Tibial artery (tissue), 4 donors: ENCODE data around the gene HSPA12B.

Experiments
- DNase-seq, 2 donors: peaks; one replicate each; pipeline ENCODE4 v3.0.0-alpha.2; 2019
- H3K27ac ChIP-seq, 2 donors: fragments of 200-600 bp; sonication (generic) in 1 of 2; 1 replicate in 1 of 2; 2 replicates in 1 of 2; pipeline ENCODE4 v1.5.1; 2018 to 2019; ENCODE audit warnings: mild to moderate bottlenecking in 1 of 2
- H3K27me3 ChIP-seq, 2 donors: fragments of 200-600 bp; sonication (generic) in 1 of 2; one replicate each; pipeline versions ENCODE4 v1.5.1 to v1.6.0; 2016 to 2019
- H3K36me3 ChIP-seq, 3 donors: fragments of 200-600 bp; sonication (generic) in 2 of 3; one replicate each; pipeline ENCODE4 v1.5.1; 2016 to 2019; ENCODE audit warnings: mild to moderate bottlenecking in 2 of 3
- H3K4me1 ChIP-seq, 4 donors: fragments of 200-600 bp; sonication (generic) in 2 of 4; 1 replicate in 3 of 4; 2 replicates in 1 of 4; pipeline ENCODE4 v1.5.1; 2016 to 2019
- H3K4me3 ChIP-seq, 2 donors: fragments of 200-600 bp; sonication (generic) in 1 of 2; 1 replicate in 1 of 2; 2 replicates in 1 of 2; pipeline ENCODE4 v1.5.1; 2018 to 2019; ENCODE audit warnings: mild to moderate bottlenecking in 2 of 2
- H3K9me3 ChIP-seq, 3 donors: fragments of 200-600 bp; sonication (generic) in 1 of 3; one replicate each; pipeline ENCODE4 v1.5.1; 2016 to 2019
- intact Hi-C: fragments of 100-400 bp; cut with DNase I; formaldehyde crosslinking; loops from one replicate; pipeline ENCODE4 v1.15.0; 2023; ENCODE audit warnings: low total_unique reads
- TF ChIP-seq, protein P1 (sequence below), 2 experiments: fragments of 200-600 bp in 1 of 2; fragments of 450-650 bp in 1 of 2; IDR thresholded peaks; one replicate each; pipeline ENCODE4 v1.5.1; 2017 to 2019; ENCODE audit warnings: antibody characterized with exemption in 2 of 2, mild to moderate bottlenecking in 1 of 2, moderate library complexity in 1 of 2

The HSPA12B gene

GRCh38 chr20:3796477-3797225, 64.2 kb downstream of the HSPA12B start:
- peak overlapping the region; percentile 93 to 97 for H3K27ac ChIP-seq
- TF ChIP-seq, protein P1, sequence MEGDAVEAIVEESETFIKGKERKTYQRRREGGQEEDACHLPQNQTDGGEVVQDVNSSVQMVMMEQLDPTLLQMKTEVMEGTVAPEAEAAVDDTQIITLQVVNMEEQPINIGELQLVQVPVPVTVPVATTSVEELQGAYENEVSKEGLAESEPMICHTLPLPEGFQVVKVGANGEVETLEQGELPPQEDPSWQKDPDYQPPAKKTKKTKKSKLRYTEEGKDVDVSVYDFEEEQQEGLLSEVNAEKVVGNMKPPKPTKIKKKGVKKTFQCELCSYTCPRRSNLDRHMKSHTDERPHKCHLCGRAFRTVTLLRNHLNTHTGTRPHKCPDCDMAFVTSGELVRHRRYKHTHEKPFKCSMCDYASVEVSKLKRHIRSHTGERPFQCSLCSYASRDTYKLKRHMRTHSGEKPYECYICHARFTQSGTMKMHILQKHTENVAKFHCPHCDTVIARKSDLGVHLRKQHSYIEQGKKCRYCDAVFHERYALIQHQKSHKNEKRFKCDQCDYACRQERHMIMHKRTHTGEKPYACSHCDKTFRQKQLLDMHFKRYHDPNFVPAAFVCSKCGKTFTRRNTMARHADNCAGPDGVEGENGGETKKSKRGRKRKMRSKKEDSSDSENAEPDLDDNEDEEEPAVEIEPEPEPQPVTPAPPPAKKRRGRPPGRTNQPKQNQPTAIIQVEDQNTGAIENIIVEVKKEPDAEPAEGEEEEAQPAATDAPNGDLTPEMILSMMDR (IDR thresholded peaks at IDR 0.05): no peak
- H3K9me3 ChIP-seq: no peaks in the 10 kb centered on the region
- H3K27me3 ChIP-seq: no peaks in the 10 kb centered on the region
- peaks cover 0 to 38% (median 27%) of the 10 kb centered on the region in 4 donors for H3K4me1 ChIP-seq
- H3K36me3 ChIP-seq: peaks cover 15 to 36% (median 23%) of the 10 kb centered on the region in 3 donors
- intact Hi-C loops: no loop called here
- H3K4me3 ChIP-seq: peak overlapping the region; percentile 66 to 69
- DNase-seq: no peak

GRCh38 chr20:3797226-3797545, 64.7 kb downstream of the HSPA12B start:
- Histone ChIP-seq H3K4me1 (peaks cover 0 to 38% (median 27%) of the 10 kb centered on the region in 4 donors), H3K27me3 (no peaks in the 10 kb centered on the region), H3K9me3 (no peaks in the 10 kb centered on the region), H3K36me3 (peaks cover 20 to 41% (median 28%) of the 10 kb centered on the region in 3 donors), H3K27ac (peak overlapping the region; percentile 93 to 97), H3K4me3 (peak overlapping the region; percentile 66 to 69)
- TF ChIP-seq, protein P1 (IDR thresholded peaks at IDR 0.05): no peak
- DNase-seq: no peak
- intact Hi-C loops: no loop called here

DNA sequence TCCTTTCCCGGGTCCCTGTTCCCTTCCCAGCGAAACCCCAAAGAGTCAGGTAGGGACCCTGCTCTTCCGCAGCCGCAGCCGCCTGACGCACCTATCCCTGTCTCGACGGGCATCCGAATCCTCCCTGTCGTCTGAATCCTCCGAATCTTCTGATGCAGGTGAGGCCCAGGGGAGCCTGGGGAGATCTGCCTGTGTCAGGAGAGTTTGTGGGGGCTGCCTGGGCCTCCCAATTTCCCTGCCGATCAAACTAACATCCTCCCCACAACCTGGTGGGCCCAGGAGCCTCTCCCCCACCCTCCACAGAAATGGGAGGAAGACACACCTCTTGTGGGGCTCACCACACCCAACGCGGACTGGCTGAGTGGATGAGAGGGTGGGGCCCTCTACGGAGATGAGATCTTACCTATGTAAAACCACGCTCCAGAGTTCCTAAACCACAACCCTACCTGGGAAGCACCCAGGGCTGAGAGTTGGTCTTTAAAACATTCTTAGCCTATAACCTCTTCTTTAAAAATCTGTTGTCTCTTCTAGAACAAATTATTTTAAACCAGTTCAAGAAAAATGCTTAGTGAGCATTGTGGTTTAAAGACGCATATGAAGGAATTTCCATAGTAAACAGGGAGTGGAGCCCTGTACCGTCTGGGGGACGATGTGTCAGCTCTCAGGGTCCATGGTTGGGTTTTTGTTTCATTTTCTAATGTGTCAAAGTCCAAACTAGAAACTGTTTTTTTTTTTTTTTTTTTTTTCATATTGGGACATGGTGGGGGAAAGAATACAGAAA, 65.3 kb downstream of the HSPA12B start:
- Histone ChIP-seq H3K36me3 (peaks cover 26 to 47% (median 34%) of the 10 kb centered on the region in 3 donors), H3K9me3 (no peaks in the 10 kb centered on the region), H3K27ac (peak overlapping the region; percentile 12 to 97), H3K27me3 (no peaks in the 10 kb centered on the region), H3K4me1 (peaks cover 0 to 38% (median 27%) of the 10 kb centered on the region in 4 donors), H3K4me3 (peak overlapping the region; percentile 66 to 69)
- intact Hi-C loops: no loop called here
- TF ChIP-seq, protein P1 (IDR thresholded peaks at IDR 0.05): no peak
- DNase-seq: no peak

DNA sequence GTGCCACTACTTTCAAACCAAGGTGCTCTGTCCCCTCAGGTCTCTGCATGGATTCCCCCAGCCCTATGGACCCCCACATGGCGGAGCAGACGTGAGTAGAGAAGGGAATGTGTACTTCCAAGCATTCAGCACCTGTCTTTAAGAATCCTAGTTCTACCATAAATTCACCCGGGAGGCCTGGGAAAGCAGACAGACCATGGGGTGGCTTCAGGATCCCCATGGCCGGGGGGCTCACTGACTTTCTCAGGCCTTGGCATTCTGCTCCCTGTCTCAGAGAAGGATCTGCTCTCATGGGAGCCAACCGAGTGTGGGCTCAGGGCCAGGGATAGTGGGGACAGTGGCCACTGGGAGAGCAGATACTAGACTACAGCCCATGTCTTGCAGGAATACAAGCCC, 65.9 kb downstream of the HSPA12B start:
- Histone ChIP-seq H3K27ac (peak overlapping the region in 1 of 2 donors; percentile 97), H3K4me3 (no peak overlapping the region), H3K27me3 (no peaks in the 10 kb centered on the region), H3K4me1 (peaks cover 0 to 38% (median 27%) of the 10 kb centered on the region in 4 donors), H3K36me3 (peaks cover 32 to 53% (median 40%) of the 10 kb centered on the region in 3 donors), H3K9me3 (no peaks in the 10 kb centered on the region)
- TF ChIP-seq, protein P1 (IDR thresholded peaks at IDR 0.05): no peak
- DNase-seq: no peak
- intact Hi-C loops: no loop called here

DNA sequence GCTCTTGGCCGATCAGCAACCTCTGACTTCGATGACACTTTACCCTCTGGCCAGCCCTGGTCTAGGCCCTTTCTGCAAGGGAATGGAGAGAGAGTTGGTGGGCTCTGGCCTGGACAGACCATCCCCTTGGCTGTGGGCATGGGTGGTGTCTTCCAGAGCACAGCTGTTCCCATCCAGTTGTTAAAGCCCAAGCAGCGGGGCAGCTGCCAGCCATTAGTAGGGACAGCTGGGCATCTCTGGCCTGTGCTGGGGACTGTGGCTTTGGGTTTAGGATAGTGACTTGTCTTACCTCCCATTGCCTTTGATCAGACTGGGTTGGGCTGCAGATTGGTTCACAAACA, 66.4 kb downstream of the HSPA12B start:
- TF ChIP-seq, protein P1 (IDR thresholded peaks at IDR 0.05): no peak
- Histone ChIP-seq H3K36me3 (peaks cover 37 to 58% (median 45%) of the 10 kb centered on the region in 3 donors), H3K4me1 (peaks cover 0 to 38% (median 27%) of the 10 kb centered on the region in 4 donors), H3K9me3 (no peaks in the 10 kb centered on the region), H3K27ac (peak overlapping the region in 1 of 2 donors; percentile 97), H3K27me3 (no peaks in the 10 kb centered on the region), H3K4me3 (no peak overlapping the region)
- no peak for DNase-seq
- intact Hi-C loops: no loop called here
